ENCODE measurements around the gene RPL19. TPM values are rescaled to one million over a fixed set of nuclear protein-coding genes. Genes with fewer than 3 reads are reported as not detected.
"Not testable (repeated sequence)": the region's sequence is repeated elsewhere in the genome, so short reads cannot be mapped to it uniquely, and the experiment has no call there.

The RPL19 gene
- total and polyA plus RNA-seq, 4 donors, result 475 to 999 (median 749) TPM

DNA sequence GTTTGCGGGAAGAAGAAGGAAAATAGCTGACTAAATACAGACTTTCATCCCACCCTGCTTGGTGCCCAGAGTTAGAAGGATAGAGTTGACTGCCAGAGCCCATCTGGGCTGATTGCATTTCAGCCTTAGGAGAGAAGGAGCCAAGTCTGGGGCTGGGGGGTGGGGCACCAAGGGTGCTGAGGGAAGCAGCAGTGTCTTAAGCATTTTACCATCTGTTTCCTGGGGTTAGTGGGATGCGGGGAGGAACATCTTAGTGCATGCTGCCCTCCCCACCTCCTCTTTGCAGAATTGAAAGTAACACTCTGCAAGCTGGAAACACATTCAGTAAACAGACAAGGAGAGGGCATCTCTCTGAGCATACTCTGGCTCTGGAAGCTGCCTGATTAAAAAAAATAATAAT lies 32.6 kb upstream of the RPL19 start:
- no peak for DNase-seq (ENCODE audit: low spot score)
- H3K9me3 ChIP-seq (ENCODE audit: control insufficient read depth in 4 of 4, low read length in 3 of 4), result no peaks in the 10 kb centered on the region
- no peak for TF ChIP-seq JUND (IDR thresholded peaks at IDR 0.05)
- no peak for TF ChIP-seq GABPA (IDR thresholded peaks at IDR 0.05 in 1 of 2, conservative IDR thresholded peaks at IDR 0.05 in 1 of 2)
- TF ChIP-seq, protein P1, sequence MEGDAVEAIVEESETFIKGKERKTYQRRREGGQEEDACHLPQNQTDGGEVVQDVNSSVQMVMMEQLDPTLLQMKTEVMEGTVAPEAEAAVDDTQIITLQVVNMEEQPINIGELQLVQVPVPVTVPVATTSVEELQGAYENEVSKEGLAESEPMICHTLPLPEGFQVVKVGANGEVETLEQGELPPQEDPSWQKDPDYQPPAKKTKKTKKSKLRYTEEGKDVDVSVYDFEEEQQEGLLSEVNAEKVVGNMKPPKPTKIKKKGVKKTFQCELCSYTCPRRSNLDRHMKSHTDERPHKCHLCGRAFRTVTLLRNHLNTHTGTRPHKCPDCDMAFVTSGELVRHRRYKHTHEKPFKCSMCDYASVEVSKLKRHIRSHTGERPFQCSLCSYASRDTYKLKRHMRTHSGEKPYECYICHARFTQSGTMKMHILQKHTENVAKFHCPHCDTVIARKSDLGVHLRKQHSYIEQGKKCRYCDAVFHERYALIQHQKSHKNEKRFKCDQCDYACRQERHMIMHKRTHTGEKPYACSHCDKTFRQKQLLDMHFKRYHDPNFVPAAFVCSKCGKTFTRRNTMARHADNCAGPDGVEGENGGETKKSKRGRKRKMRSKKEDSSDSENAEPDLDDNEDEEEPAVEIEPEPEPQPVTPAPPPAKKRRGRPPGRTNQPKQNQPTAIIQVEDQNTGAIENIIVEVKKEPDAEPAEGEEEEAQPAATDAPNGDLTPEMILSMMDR (IDR thresholded peaks at IDR 0.05; ENCODE audit: low read depth, low read length, missing input control), result no peak
- TF ChIP-seq, protein P2, sequence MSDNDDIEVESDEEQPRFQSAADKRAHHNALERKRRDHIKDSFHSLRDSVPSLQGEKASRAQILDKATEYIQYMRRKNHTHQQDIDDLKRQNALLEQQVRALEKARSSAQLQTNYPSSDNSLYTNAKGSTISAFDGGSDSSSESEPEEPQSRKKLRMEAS (IDR thresholded peaks at IDR 0.05), result no peak
- TF ChIP-seq, protein P3, sequence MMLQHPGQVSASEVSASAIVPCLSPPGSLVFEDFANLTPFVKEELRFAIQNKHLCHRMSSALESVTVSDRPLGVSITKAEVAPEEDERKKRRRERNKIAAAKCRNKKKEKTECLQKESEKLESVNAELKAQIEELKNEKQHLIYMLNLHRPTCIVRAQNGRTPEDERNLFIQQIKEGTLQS (IDR thresholded peaks at IDR 0.05), result no peak
- TF ChIP-seq, protein P4, sequence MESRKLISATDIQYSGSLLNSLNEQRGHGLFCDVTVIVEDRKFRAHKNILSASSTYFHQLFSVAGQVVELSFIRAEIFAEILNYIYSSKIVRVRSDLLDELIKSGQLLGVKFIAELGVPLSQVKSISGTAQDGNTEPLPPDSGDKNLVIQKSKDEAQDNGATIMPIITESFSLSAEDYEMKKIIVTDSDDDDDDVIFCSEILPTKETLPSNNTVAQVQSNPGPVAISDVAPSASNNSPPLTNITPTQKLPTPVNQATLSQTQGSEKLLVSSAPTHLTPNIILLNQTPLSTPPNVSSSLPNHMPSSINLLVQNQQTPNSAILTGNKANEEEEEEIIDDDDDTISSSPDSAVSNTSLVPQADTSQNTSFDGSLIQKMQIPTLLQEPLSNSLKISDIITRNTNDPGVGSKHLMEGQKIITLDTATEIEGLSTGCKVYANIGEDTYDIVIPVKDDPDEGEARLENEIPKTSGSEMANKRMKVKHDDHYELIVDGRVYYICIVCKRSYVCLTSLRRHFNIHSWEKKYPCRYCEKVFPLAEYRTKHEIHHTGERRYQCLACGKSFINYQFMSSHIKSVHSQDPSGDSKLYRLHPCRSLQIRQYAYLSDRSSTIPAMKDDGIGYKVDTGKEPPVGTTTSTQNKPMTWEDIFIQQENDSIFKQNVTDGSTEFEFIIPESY (IDR thresholded peaks at IDR 0.05), result no peak
- TF ChIP-seq EGR1 (IDR thresholded peaks at IDR 0.05; ENCODE audit: low read depth in 2 of 2), result no peak
- no peak for TF ChIP-seq FOXA1 (IDR thresholded peaks at IDR 0.05)
- TF ChIP-seq YY1 (IDR thresholded peaks at IDR 0.05), result no peak
- TF ChIP-seq, protein P5, sequence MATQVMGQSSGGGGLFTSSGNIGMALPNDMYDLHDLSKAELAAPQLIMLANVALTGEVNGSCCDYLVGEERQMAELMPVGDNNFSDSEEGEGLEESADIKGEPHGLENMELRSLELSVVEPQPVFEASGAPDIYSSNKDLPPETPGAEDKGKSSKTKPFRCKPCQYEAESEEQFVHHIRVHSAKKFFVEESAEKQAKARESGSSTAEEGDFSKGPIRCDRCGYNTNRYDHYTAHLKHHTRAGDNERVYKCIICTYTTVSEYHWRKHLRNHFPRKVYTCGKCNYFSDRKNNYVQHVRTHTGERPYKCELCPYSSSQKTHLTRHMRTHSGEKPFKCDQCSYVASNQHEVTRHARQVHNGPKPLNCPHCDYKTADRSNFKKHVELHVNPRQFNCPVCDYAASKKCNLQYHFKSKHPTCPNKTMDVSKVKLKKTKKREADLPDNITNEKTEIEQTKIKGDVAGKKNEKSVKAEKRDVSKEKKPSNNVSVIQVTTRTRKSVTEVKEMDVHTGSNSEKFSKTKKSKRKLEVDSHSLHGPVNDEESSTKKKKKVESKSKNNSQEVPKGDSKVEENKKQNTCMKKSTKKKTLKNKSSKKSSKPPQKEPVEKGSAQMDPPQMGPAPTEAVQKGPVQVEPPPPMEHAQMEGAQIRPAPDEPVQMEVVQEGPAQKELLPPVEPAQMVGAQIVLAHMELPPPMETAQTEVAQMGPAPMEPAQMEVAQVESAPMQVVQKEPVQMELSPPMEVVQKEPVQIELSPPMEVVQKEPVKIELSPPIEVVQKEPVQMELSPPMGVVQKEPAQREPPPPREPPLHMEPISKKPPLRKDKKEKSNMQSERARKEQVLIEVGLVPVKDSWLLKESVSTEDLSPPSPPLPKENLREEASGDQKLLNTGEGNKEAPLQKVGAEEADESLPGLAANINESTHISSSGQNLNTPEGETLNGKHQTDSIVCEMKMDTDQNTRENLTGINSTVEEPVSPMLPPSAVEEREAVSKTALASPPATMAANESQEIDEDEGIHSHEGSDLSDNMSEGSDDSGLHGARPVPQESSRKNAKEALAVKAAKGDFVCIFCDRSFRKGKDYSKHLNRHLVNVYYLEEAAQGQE (IDR thresholded peaks at IDR 0.05), result no peak
- TF ChIP-seq FOXA2 (IDR thresholded peaks at IDR 0.05), result no peak
- TF ChIP-seq SP1 (IDR thresholded peaks at IDR 0.05), result no peak
- TF ChIP-seq TAF1 (conservative IDR thresholded peaks at IDR 0.05), result no peak
- TF ChIP-seq RXRA (IDR thresholded peaks at IDR 0.05), result no peak
- TF ChIP-seq RAD21 (IDR thresholded peaks at IDR 0.05), result no peak
- TF ChIP-seq HNF4G (IDR thresholded peaks at IDR 0.05), result no peak
- no peak for TF ChIP-seq HNF4A (conservative IDR thresholded peaks at IDR 0.05)
- no peak for TF ChIP-seq NR2F2 (IDR thresholded peaks at IDR 0.05)
- no peak overlapping the region for H3K27ac ChIP-seq (ENCODE audit: low read depth in 1 of 2, low read length in 2 of 2)
- WGBS, result 51% methylated on average over 2 of the region's 2 CpGs
- H3K4me1 ChIP-seq (ENCODE audit: control insufficient read depth in 4 of 4, insufficient read depth in 4 of 4, low read length in 3 of 4), result peaks cover 5 to 9% (median 6%) of the 10 kb centered on the region in 4 donors
- H3K9ac ChIP-seq (ENCODE audit: low read depth in 1 of 2, low read length in 2 of 2), result no peak overlapping the region
- H3K4me3 ChIP-seq (ENCODE audit: low read depth in 1 of 3, low read length in 3 of 3), result no peak overlapping the region
- peaks cover 0 to 3% (median 1%) of the 10 kb centered on the region in 4 donors for H3K27me3 ChIP-seq (ENCODE audit: control insufficient read depth in 4 of 4, insufficient read depth in 4 of 4, low read length in 3 of 4)
- H3K36me3 ChIP-seq (ENCODE audit: control insufficient read depth in 4 of 4, insufficient read depth in 3 of 4, low read depth in 1 of 4, low read length in 3 of 4), result no peaks in the 10 kb centered on the region

DNA sequence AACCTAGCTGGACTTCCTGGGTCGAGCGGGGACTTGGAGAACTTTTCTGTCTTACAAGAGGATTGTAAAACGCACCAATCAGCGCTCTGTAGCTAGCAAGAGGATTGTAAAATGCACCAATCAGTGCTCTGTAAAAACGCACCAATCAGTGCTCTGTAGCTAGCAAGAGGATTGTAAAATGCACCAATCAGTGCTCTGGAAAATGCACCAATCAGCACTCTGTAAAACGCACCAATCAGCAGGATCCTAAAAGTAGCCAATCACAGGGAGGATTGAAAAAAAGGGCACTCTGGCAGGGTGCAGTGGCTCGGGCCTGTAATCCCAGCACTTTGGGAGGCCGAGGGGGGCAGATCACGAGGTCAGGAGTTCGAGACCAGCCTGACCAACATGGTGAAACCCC lies 31.6 kb upstream of the RPL19 start:
- not testable (repeated sequence) for DNase-seq (ENCODE audit: low spot score); H3K27ac ChIP-seq (ENCODE audit: low read depth in 1 of 2, low read length in 2 of 2); H3K36me3 ChIP-seq (ENCODE audit: control insufficient read depth in 4 of 4, insufficient read depth in 3 of 4, low read depth in 1 of 4, low read length in 3 of 4); H3K4me3 ChIP-seq (ENCODE audit: low read depth in 1 of 3, low read length in 3 of 3); H3K9ac ChIP-seq (ENCODE audit: low read depth in 1 of 2, low read length in 2 of 2); H3K27me3 ChIP-seq (ENCODE audit: control insufficient read depth in 4 of 4, insufficient read depth in 4 of 4, low read length in 3 of 4); H3K9me3 ChIP-seq (ENCODE audit: control insufficient read depth in 4 of 4, low read length in 3 of 4); H3K4me1 ChIP-seq (ENCODE audit: control insufficient read depth in 4 of 4, insufficient read depth in 4 of 4, low read length in 3 of 4)
- WGBS, result 94% methylated on average over 10 of the region's 10 CpGs

Measured in liver (tissue), 9 donors.